Pancreas (tissue), 10 donors: ENCODE results near the gene TTLL12. TPM values are rescaled to one million over a fixed set of nuclear protein-coding genes. Genes with fewer than 3 reads are reported as not detected.
A peak's percentile ranks its signal among the peaks of the same experiment; 100 is the strongest.

Source experiments
- ATAC-seq, 4 donors: fragments of 200-7000 bp; cut with Tn5 transposase; one replicate each; pipeline versions ENCODE4 v1.8.0 to v1.9.1; 2020; ENCODE audit warnings: mild to moderate bottlenecking in 4 of 4, moderate library complexity in 4 of 4
- DNase-seq, 6 donors: peaks; one replicate each; pipeline ENCODE4 v3.0.0-alpha.2; 2020
- FAIRE-seq: peaks from 2 replicates; lab custom pipeline; 2012; peaks lifted over from hg19 to GRCh38; lab: Jason Lieb, UNC
- H3K27ac ChIP-seq, 4 donors: fragments of 200-600 bp; sonication (generic); 1 replicate in 3 of 4; 2 replicates in 1 of 4; pipeline versions ENCODE4 v1.5.0 to v1.8.0; 2020
- H3K27me3 ChIP-seq, 4 donors: fragments of 200-600 bp; one replicate each; pipeline ENCODE4 v1.8.0; 2021
- H3K36me3 ChIP-seq, 3 donors: fragments of 200-600 bp; sonication (generic) in 1 of 3; one replicate each; pipeline versions ENCODE4 v1.5.0 to v1.8.0; 2020 to 2021
- H3K4me1 ChIP-seq, 3 donors: fragments of 200-600 bp; one replicate each; pipeline ENCODE4 v1.8.0; 2021
- H3K4me3 ChIP-seq, 4 donors: fragments of 200-600 bp; sonication (generic) in 2 of 4; one replicate each; pipeline versions ENCODE4 v1.5.0 to v1.8.0; 2020 to 2021
- H3K9me3 ChIP-seq, 4 donors: fragments of 200-600 bp; one replicate each; pipeline ENCODE4 v1.8.0; 2021
- WGBS, 2 donors: extraction: QIAGEN DNeasy Blood & Tissue Kit; methylation state at CpG; one replicate each; pipeline ENCODE4 v1.1.7; 2013; 5-methylcytosine and 5-hydroxymethylcytosine counted together
- intact Hi-C, 3 donors: fragments of 100-400 bp; cut with DNase I; formaldehyde crosslinking; loops; one replicate each; pipeline versions ENCODE4 v1.11.1 to v1.14.2; 2022
- polyA plus RNA-seq, 2 donors: library from polyadenylated mRNA; stranded (reverse); fragments of 200-250 nt; gene quantifications; one replicate each; pipeline ENCODE4 v1.2.3, GENCODE V29; 2013
- total RNA-seq, 6 donors: library from RNA; stranded (reverse); fragmentation: NEBNext Ultra II Directional in 4 of 6; extraction: Animal tissue kit (Norgen Biotek cat#: 25700) in 4 of 6; gene quantifications; one replicate each; pipeline versions ENCODE4 v1.2.1 to v1.2.4, GENCODE V29; 2021 to 2023
- TF ChIP-seq, protein P1 (sequence below), 4 donors: fragments of 200-600 bp; sonication (generic) in 3 of 4; IDR thresholded peaks; one replicate each; pipeline versions ENCODE4 v1.5.0 to v1.8.0; 2021; ENCODE audit warnings: antibody characterized with exemption in 4 of 4
- donor health status: healthy with polysubstance abuse.
- donor health status: DM: no; HTN: no; CAD: no; lungs with moderate emphysema.
- donor health status: DM: no; HTN: no; CAD: no.
- donor health status: control.
- donor health status: control.
- donor health status: Bipolar disorder and iron deficiency.
- donor health status: DM: yes; HTN: yes; CAD: no.
- donor health status: DM: no; HTN: no; CAD: no.
- donor health status: DM: no; HTN: no; CAD: no.
- donor health status: DM: yes; HTN: yes; CAD: no.

The TTLL12 gene
- total and polyA plus RNA-seq, 8 donors, result 10.6 to 22.2 (median 14.3) TPM

DNA sequence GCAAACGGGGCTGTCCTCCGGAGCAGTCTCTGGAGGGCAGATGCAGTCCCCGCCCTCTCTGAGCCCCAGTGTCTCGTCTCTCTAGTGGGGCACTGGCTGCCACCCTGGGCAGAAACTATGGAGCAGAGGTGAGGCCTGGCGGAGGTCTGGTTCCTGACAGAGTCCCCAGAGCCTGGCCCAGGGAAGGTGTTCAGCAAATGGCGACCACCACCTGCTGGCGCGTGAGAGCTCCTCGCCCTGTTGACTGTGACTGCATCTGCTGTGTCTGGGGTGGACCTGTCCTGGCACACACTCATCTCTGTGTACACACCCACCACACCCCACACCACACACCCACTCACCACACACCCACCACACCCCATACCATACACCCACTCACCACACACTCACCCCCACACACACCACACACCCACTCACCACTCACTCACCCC, 18.3 kb upstream of the TTLL12 start:
- peak in 1 of 6 donors; percentile 48 for DNase-seq

DNA sequence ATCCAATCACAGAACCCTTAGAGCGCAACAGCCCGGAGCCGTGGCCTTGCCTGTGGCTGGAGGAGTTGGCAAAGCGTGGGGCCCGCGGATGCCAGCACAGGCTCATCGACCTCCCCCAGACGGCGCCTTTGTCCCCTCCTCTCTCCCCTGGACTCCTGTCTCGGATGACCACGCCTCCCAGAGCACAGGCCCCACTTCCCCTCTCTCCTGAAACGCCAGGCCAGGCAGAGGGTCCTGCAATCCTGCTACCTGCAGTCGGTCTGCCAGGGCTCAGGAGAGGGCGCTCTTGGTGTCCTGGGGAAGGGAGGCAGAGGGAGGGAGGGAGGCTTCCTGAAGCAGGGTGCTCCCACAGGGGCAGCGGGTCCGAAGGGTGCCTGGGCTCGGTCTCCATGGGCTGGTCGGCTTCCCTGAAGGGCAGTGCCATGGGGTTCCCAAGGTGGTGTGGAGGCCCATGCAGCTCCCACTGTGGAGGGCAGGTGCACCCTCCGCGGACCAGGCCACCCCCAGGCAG, 16.6 kb upstream of the TTLL12 start:
- TF ChIP-seq, protein P1, sequence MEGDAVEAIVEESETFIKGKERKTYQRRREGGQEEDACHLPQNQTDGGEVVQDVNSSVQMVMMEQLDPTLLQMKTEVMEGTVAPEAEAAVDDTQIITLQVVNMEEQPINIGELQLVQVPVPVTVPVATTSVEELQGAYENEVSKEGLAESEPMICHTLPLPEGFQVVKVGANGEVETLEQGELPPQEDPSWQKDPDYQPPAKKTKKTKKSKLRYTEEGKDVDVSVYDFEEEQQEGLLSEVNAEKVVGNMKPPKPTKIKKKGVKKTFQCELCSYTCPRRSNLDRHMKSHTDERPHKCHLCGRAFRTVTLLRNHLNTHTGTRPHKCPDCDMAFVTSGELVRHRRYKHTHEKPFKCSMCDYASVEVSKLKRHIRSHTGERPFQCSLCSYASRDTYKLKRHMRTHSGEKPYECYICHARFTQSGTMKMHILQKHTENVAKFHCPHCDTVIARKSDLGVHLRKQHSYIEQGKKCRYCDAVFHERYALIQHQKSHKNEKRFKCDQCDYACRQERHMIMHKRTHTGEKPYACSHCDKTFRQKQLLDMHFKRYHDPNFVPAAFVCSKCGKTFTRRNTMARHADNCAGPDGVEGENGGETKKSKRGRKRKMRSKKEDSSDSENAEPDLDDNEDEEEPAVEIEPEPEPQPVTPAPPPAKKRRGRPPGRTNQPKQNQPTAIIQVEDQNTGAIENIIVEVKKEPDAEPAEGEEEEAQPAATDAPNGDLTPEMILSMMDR (IDR thresholded peaks at IDR 0.05), result no peak
- intact Hi-C loops, result no loop called here
- H3K9me3 ChIP-seq, result no peaks in the 10 kb centered on the region
- H3K36me3 ChIP-seq, result no peaks in the 10 kb centered on the region
- WGBS, 2 donors, result 64 to 72% methylated on average over 17 to 20 of the region's 20 CpGs
- peak in 1 of 6 donors; percentile 46 for DNase-seq
- ATAC-seq, result no peak
- H3K4me3 ChIP-seq, result no peak overlapping the region
- no peak for FAIRE-seq
- no peaks in the 10 kb centered on the region for H3K4me1 ChIP-seq
- H3K27me3 ChIP-seq, result no peaks in the 10 kb centered on the region
- H3K27ac ChIP-seq, result no peak overlapping the region

More for the DNA sequence above, 18.3 kb upstream of the TTLL12 start:
- TF ChIP-seq, protein P1 (IDR thresholded peaks at IDR 0.05), result no peak
- Histone ChIP-seq H3K27ac (no peak overlapping the region), H3K4me1 (no peaks in the 10 kb centered on the region), H3K4me3 (no peak overlapping the region), H3K36me3 (no peaks in the 10 kb centered on the region), H3K27me3 (no peaks in the 10 kb centered on the region), H3K9me3 (no peaks in the 10 kb centered on the region)
- intact Hi-C loops, result no loop called here
- FAIRE-seq (no peak), ATAC-seq (no peak)
- 86 to 91% methylated on average over 9 of the region's 9 CpGs for WGBS, 2 donors

DNA sequence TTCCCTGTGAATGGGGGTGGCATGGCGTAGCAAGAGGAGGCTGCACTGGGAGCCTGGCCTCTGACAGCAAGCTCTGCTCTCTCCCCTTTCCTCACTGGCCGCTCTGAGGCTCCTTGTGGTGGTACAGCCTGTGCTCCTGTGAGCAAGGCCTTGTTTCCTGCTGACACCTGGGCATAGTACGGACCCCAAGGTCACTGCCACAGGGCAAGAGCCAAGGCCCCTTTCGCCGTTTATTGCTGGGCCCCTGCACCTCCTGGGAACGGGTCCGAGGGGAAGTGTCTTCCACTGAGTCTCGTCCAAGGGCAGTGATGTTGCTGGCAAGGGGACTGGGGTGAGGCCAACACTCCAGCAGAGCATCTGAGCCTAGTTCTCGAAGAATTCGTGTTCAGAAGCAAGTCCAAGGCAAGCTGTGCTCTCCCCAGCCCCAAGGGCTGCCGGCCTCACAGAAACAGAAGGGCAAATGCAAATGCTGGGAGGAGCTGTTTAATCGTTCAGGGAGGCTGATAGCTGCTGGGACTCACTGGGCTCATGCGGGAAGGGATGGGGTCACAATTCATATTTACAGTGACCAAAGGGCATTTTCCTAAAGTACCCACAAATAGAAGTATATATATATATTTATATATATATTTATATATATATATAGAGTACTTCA, 15.9 kb upstream of the TTLL12 start:
- ATAC-seq (no peak), FAIRE-seq (no peak), DNase-seq (no peak)
- no peaks in the 10 kb centered on the region for H3K4me1 ChIP-seq
- no peaks in the 10 kb centered on the region for H3K36me3 ChIP-seq
- no peaks in the 10 kb centered on the region for H3K27me3 ChIP-seq
- no peak overlapping the region for H3K27ac ChIP-seq
- 59 to 71% methylated on average over 13 of the region's 13 CpGs for WGBS, 2 donors
- TF ChIP-seq, protein P1 (IDR thresholded peaks at IDR 0.05), result no peak
- no peak overlapping the region for H3K4me3 ChIP-seq
- H3K9me3 ChIP-seq, result no peaks in the 10 kb centered on the region
- intact Hi-C loops, result no loop called here

DNA sequence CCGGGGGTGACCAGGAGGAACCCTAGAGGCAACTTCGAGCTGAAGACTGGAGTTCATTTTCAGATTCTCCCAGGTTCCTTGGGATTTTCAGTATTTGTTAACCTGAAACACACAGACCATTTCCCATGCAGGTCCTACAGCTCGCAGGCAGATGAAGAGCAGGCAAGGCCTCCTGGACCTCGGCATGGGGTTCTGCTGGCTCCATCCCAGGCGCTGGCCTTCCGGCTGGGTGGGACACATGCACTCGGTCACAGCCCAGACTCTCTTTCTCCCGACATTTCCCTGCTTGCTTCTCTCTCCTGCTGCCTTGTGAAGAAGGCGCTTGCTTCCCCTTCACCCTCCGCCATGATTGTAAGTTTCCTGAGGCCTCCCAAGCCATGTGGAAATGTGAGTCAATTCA, 15.4 kb upstream of the TTLL12 start:
- TF ChIP-seq, protein P1 (IDR thresholded peaks at IDR 0.05), result no peak
- Histone ChIP-seq H3K27me3 (no peaks in the 10 kb centered on the region), H3K9me3 (no peaks in the 10 kb centered on the region), H3K4me3 (no peak overlapping the region), H3K27ac (no peak overlapping the region), H3K4me1 (no peaks in the 10 kb centered on the region), H3K36me3 (no peaks in the 10 kb centered on the region)
- ATAC-seq, result no peak
- no peak for DNase-seq
- no peak for FAIRE-seq
- intact Hi-C loops, result no loop called here
- WGBS, 2 donors, result 88 to 95% methylated on average over 10 of the region's 10 CpGs
